BE2C (cell line): ENCODE results near the gene TNFAIP8.

Experiments used
- DNase-seq: peaks from one replicate; pipeline ENCODE4 v3.0.0-alpha.2; 2020
- H3K27me3 ChIP-seq: fragments of 250-450 bp; sonication (Bioruptor Pico); 2 replicates; pipeline ENCODE4 v1.5.1; 2020; ENCODE audit warnings: mild to moderate bottlenecking
- H3K36me3 ChIP-seq: fragments of 250-450 bp; sonication (Bioruptor Pico); 2 replicates; pipeline ENCODE4 v1.5.1; 2020; ENCODE audit warnings: mild to moderate bottlenecking
- H3K4me1 ChIP-seq: fragments of 250-450 bp; sonication (Bioruptor Pico); 2 replicates; pipeline ENCODE4 v1.5.1; 2020
- H3K4me3 ChIP-seq: 2 replicates; pipeline ENCODE4 v1.5.1; 2011; ENCODE audit warnings: low read depth, low read length
- H3K9me3 ChIP-seq: fragments of 250-450 bp; sonication (Bioruptor Pico); 2 replicates; pipeline ENCODE4 v1.5.1; 2020
- CTCF ChIP-seq: IDR thresholded peaks from 2 replicates; pipeline ENCODE4 v1.5.1; 2012; ENCODE audit warnings: mild to moderate bottlenecking, low read depth, low read length

The TNFAIP8 gene

GRCh38 chr5:119342406-119342805, 13.4 kb upstream of the TNFAIP8 start:
- no peak overlapping the region for H3K4me3 ChIP-seq
- no peak for DNase-seq
- H3K27me3 ChIP-seq, result no peaks in the 10 kb centered on the region
- no peaks in the 10 kb centered on the region for H3K9me3 ChIP-seq
- H3K36me3 ChIP-seq, result no peaks in the 10 kb centered on the region
- no peak for TF ChIP-seq CTCF
- no peaks in the 10 kb centered on the region for H3K4me1 ChIP-seq

GRCh38 chr5:119343052-119343451, 12.8 kb upstream of the TNFAIP8 start:
- no peak for TF ChIP-seq CTCF
- no peak overlapping the region for H3K4me3 ChIP-seq
- no peak for DNase-seq
- H3K36me3 ChIP-seq, result no peaks in the 10 kb centered on the region
- no peaks in the 10 kb centered on the region for H3K27me3 ChIP-seq
- no peaks in the 10 kb centered on the region for H3K4me1 ChIP-seq
- no peaks in the 10 kb centered on the region for H3K9me3 ChIP-seq

- Histone ChIP-seq H3K27me3 (no peaks in the 10 kb centered on the region), H3K4me1 (no peaks in the 10 kb centered on the region), H3K36me3 (no peaks in the 10 kb centered on the region), H3K4me3 (no peak overlapping the region), H3K9me3 (no peaks in the 10 kb centered on the region)
- no peak for TF ChIP-seq CTCF
- no peak for DNase-seq
Measured at GRCh38 chr5:119343766-119344165, 12.1 kb upstream of the TNFAIP8 start.

GRCh38 chr5:119344231-119344630, 11.6 kb upstream of the TNFAIP8 start:
- Histone ChIP-seq H3K4me3 (no peak overlapping the region), H3K27me3 (no peaks in the 10 kb centered on the region), H3K36me3 (no peaks in the 10 kb centered on the region), H3K9me3 (no peaks in the 10 kb centered on the region), H3K4me1 (no peaks in the 10 kb centered on the region)
- no peak for DNase-seq
- no peak for TF ChIP-seq CTCF

- Histone ChIP-seq H3K4me1 (no peaks in the 10 kb centered on the region), H3K36me3 (no peaks in the 10 kb centered on the region), H3K4me3 (no peak overlapping the region), H3K9me3 (no peaks in the 10 kb centered on the region), H3K27me3 (no peaks in the 10 kb centered on the region)
- no peak for DNase-seq
- TF ChIP-seq CTCF, result no peak
Measured at GRCh38 chr5:119345861-119346260, 10.0 kb upstream of the TNFAIP8 start.

GRCh38 chr5:119346394-119346793, 9.4 kb upstream of the TNFAIP8 start:
- Histone ChIP-seq H3K4me3 (no peak overlapping the region), H3K27me3 (no peaks in the 10 kb centered on the region), H3K36me3 (no peaks in the 10 kb centered on the region), H3K4me1 (no peaks in the 10 kb centered on the region), H3K9me3 (no peaks in the 10 kb centered on the region)
- no peak for TF ChIP-seq CTCF
- no peak for DNase-seq
